Colonic mucosa (tissue), 4 donors: ENCODE measurements around the gene CTDSP1. TPM values are rescaled to one million over a fixed set of nuclear protein-coding genes. Genes with fewer than 3 reads are reported as not detected.

Experiments
- DNase-seq: peaks from one replicate; pipeline ENCODE4 v3.0.0-alpha.2; 2020
- H3K27ac ChIP-seq: fragments of 200-600 bp; one replicate; pipeline ENCODE4 v1.8.0; 2021
- H3K27me3 ChIP-seq: fragments of 200-600 bp; one replicate; pipeline ENCODE4 v1.8.0; 2021
- H3K36me3 ChIP-seq: fragments of 200-600 bp; one replicate; pipeline ENCODE4 v1.8.0; 2021
- H3K4me1 ChIP-seq: fragments of 200-600 bp; one replicate; pipeline ENCODE4 v1.8.0; 2021; ENCODE audit warnings: mild to moderate bottlenecking
- H3K4me3 ChIP-seq: fragments of 200-600 bp; one replicate; pipeline ENCODE4 v1.8.0; 2021
- H3K9ac ChIP-seq, 2 donors: one replicate each; pipeline ENCODE4 v1.7.0; 2013; ENCODE audit warnings: control low read depth in 2 of 2, low read depth in 2 of 2, low read length in 2 of 2
- H3K9me3 ChIP-seq: fragments of 200-600 bp; one replicate; pipeline ENCODE4 v1.8.0; 2021
- intact Hi-C: fragments of 100-400 bp; cut with DNase I; formaldehyde crosslinking; loops from one replicate; pipeline ENCODE4 v1.14.1; 2022
- total RNA-seq, 2 donors: library from RNA; stranded (reverse); fragmentation: NEBNext Ultra II Directional in 1 of 2; extraction: Animal tissue kit (Norgen Biotek cat#: 25700) in 1 of 2; gene quantifications; one replicate each; pipeline ENCODE4 v1.2.1, GENCODE V29; 2021
- TF ChIP-seq, protein P1 (sequence below): fragments of 200-600 bp; IDR thresholded peaks from one replicate; pipeline ENCODE4 v1.8.0; 2022; ENCODE audit warnings: antibody characterized with exemption, mild to moderate bottlenecking
- donor health status: healthy.
- donor health status: DM: no; HTN: no; CAD: no.
- donor health status: DM: no; HTN: no; CAD: no.

The CTDSP1 gene
- total RNA-seq, 2 donors from 2014 or later = 137 to 150 TPM

- Histone ChIP-seq H3K27me3 (no peaks in the 10 kb centered on the region), H3K27ac (no peak overlapping the region), H3K36me3 (no peaks in the 10 kb centered on the region), H3K4me1 (no peaks in the 10 kb centered on the region), H3K4me3 (no peak overlapping the region), H3K9me3 (no peaks in the 10 kb centered on the region), H3K9ac (no peak overlapping the region)
- no peak for DNase-seq
- intact Hi-C loops = no loop called here
- TF ChIP-seq, protein P1, sequence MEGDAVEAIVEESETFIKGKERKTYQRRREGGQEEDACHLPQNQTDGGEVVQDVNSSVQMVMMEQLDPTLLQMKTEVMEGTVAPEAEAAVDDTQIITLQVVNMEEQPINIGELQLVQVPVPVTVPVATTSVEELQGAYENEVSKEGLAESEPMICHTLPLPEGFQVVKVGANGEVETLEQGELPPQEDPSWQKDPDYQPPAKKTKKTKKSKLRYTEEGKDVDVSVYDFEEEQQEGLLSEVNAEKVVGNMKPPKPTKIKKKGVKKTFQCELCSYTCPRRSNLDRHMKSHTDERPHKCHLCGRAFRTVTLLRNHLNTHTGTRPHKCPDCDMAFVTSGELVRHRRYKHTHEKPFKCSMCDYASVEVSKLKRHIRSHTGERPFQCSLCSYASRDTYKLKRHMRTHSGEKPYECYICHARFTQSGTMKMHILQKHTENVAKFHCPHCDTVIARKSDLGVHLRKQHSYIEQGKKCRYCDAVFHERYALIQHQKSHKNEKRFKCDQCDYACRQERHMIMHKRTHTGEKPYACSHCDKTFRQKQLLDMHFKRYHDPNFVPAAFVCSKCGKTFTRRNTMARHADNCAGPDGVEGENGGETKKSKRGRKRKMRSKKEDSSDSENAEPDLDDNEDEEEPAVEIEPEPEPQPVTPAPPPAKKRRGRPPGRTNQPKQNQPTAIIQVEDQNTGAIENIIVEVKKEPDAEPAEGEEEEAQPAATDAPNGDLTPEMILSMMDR = no peak
These were observed 34.8 kb downstream of the CTDSP1 start for GRCh38 chr2:218434456-218434855.

DNA sequence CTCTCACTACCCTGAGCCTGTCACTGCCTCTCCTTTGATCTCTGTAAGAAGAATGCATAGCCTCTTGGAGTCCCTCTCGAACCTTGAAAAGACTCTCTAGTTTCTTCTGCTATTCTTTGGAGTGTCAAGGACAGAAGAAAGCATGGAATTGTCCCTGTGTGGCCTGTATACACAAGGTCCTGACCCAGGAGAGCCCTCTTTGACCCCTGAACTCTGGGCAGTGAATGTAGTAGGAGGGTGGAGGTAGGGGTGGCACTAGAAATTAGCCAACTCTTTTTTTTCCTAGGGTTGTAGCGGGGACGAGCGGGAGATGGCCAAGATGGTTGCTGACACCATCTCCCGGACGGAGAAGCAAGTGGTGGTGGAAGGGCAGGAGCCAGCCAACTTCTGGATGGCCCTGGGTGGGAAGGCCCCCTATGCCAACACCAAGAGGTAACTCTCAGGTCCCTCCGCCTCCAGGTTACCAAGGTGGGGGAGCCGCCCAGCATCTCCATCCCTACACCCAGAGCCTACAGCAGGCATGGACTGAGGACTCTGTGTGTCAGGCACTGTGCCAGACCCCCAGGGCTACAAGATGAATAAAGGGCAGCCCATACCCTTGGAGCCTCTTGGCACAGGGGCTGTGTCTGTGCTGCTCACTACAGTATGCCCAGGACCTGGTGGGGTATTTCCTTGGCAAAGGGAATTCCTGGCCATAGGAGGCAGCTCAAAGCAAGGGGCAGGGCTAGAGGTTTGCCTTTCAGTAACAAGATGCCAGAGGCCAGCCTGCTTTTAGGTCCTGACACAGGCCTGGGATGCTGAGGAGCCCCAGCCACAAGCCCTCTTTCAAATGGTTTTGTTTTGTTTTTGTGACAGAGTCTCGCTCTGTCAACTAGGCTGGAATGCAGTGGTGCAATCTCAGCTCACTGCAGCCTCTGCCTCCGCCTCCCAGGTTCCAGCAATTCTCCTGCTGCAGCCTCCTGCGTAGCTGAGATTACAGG is 35.6 kb downstream of the CTDSP1 start:
- H3K27ac ChIP-seq = no peak overlapping the region
- no peaks in the 10 kb centered on the region for H3K4me1 ChIP-seq
- intact Hi-C loops = no loop called here
- H3K36me3 ChIP-seq = no peaks in the 10 kb centered on the region
- no peaks in the 10 kb centered on the region for H3K9me3 ChIP-seq
- no peak overlapping the region for H3K9ac ChIP-seq
- no peak for DNase-seq
- TF ChIP-seq, protein P1 = no peak
- no peak overlapping the region for H3K4me3 ChIP-seq
- H3K27me3 ChIP-seq = no peaks in the 10 kb centered on the region

DNA sequence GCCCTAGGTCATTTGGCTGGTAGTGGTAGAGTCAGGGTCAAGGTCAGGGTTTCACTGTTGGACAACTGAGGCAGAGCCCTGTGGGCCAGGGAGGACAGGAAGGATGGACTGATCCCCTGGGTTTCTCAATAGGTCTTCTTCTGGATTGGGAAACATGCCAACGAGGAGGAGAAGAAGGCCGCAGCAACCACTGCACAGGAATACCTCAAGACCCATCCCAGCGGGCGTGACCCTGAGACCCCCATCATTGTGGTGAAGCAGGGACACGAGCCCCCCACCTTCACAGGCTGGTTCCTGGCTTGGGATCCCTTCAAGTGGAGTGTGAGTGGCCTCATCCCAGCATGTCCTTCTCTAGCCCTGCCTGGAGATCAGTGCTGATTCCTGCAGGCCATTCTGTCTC is 37.3 kb downstream of the CTDSP1 start:
- H3K9me3 ChIP-seq = no peaks in the 10 kb centered on the region
- H3K4me1 ChIP-seq = no peaks in the 10 kb centered on the region
- DNase-seq = no peak
- no peak overlapping the region for H3K9ac ChIP-seq
- no peak overlapping the region for H3K4me3 ChIP-seq
- TF ChIP-seq, protein P1 = no peak
- no peaks in the 10 kb centered on the region for H3K27me3 ChIP-seq
- H3K27ac ChIP-seq = no peak overlapping the region
- intact Hi-C loops = no loop called here
- no peaks in the 10 kb centered on the region for H3K36me3 ChIP-seq

GRCh38 chr2:218437969-218438368 is 38.3 kb downstream of the CTDSP1 start:
- no peaks in the 10 kb centered on the region for H3K9me3 ChIP-seq
- H3K36me3 ChIP-seq = no peaks in the 10 kb centered on the region
- no peak for DNase-seq
- H3K4me3 ChIP-seq = no peak overlapping the region
- no peaks in the 10 kb centered on the region for H3K4me1 ChIP-seq
- H3K27ac ChIP-seq = no peak overlapping the region
- TF ChIP-seq, protein P1 = no peak
- H3K27me3 ChIP-seq = no peaks in the 10 kb centered on the region
- no peak overlapping the region for H3K9ac ChIP-seq
- intact Hi-C loops = no loop called here

DNA sequence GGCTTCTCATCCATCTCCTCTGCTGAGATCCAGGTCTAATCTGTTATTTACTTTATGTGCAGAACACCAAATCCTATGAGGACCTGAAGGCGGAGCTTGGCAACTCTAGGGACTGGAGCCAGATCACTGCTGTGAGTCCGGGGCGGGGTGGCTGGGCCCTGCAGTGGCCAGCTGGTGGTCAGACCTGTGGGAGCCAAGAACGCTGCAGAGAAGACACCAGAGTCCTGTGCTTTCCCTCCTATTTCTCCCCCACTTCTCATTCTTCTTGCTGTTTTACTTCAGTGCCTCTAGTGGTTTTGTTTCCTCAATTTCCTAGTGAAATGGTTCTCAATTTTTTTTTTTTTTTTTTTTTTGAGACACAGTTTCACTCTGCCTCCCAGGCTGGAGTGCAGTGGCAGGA is 38.9 kb downstream of the CTDSP1 start:
- Histone ChIP-seq H3K4me1 (no peaks in the 10 kb centered on the region), H3K36me3 (no peaks in the 10 kb centered on the region), H3K9me3 (no peaks in the 10 kb centered on the region), H3K4me3 (no peak overlapping the region), H3K27me3 (no peaks in the 10 kb centered on the region), H3K27ac (no peak overlapping the region), H3K9ac (no peak overlapping the region)
- DNase-seq = no peak
- TF ChIP-seq, protein P1 = no peak
- intact Hi-C loops = no loop called here
